PC-3 (cell line): Measurements from ENCODE around the gene SCRN3.

Source experiments
- EZH2phosphoT487 ChIP-seq: fragments of 300-600 bp; sonication (generic); IDR thresholded peaks from 2 replicates; pipeline ENCODE4 v1.6.1; 2018; ENCODE audit warnings: mild to moderate bottlenecking, antibody characterized with exemption, low read length, borderline replicate concordance
- TF ChIP-seq, protein P1 (sequence below): fragments of 300-600 bp; sonication (generic); conservative IDR thresholded peaks from 2 replicates; pipeline ENCODE4 v1.5.1; 2017; ENCODE audit warnings: antibody characterized with exemption, low read depth, mild to moderate bottlenecking, low read length

GRCh38 chr2:174444761-174445160 lies 49.2 kb downstream of the SCRN3 start:
- TF ChIP-seq, protein P1, sequence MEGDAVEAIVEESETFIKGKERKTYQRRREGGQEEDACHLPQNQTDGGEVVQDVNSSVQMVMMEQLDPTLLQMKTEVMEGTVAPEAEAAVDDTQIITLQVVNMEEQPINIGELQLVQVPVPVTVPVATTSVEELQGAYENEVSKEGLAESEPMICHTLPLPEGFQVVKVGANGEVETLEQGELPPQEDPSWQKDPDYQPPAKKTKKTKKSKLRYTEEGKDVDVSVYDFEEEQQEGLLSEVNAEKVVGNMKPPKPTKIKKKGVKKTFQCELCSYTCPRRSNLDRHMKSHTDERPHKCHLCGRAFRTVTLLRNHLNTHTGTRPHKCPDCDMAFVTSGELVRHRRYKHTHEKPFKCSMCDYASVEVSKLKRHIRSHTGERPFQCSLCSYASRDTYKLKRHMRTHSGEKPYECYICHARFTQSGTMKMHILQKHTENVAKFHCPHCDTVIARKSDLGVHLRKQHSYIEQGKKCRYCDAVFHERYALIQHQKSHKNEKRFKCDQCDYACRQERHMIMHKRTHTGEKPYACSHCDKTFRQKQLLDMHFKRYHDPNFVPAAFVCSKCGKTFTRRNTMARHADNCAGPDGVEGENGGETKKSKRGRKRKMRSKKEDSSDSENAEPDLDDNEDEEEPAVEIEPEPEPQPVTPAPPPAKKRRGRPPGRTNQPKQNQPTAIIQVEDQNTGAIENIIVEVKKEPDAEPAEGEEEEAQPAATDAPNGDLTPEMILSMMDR: no peak
- TF ChIP-seq EZH2phosphoT487: no peak
